Activated T-cell treated with anti-CD3 and anti-CD28 coated beads, Interleukin-2, amount 50 U/mL, for 24 hours (primary cell): Measurements from ENCODE around the gene BTBD19.
"Not testable (repeated sequence)": the region's sequence is repeated elsewhere in the genome, so short reads cannot be mapped to it uniquely, and the experiment has no call there.

ENCODE experiments used
- DNase-seq: peaks from one replicate; pipeline ENCODE4 v3.0.0-alpha.2; 2020
- H3K27ac Mint-ChIP-seq: 2 replicates; pipeline ENCODE4 v1.8.0; 2020; ENCODE audit warnings: mild to moderate bottlenecking, mixed read lengths
- H3K27me3 Mint-ChIP-seq: 2 replicates; pipeline ENCODE4 v1.8.0; 2020; ENCODE audit warnings: mixed read lengths
- H3K36me3 Mint-ChIP-seq: 2 replicates; pipeline ENCODE4 v1.8.0; 2020; ENCODE audit warnings: low read depth, mixed read lengths
- H3K4me1 Mint-ChIP-seq: 2 replicates; pipeline ENCODE4 v1.8.0; 2020; ENCODE audit warnings: low read depth, mixed read lengths
- H3K4me3 Mint-ChIP-seq: 2 replicates; pipeline ENCODE4 v1.8.0; 2020; ENCODE audit warnings: mild to moderate bottlenecking, moderate library complexity, mixed read lengths
- H3K9me3 Mint-ChIP-seq: 2 replicates; pipeline ENCODE4 v1.8.0; 2020; ENCODE audit warnings: mixed read lengths

The BTBD19 gene

DNA sequence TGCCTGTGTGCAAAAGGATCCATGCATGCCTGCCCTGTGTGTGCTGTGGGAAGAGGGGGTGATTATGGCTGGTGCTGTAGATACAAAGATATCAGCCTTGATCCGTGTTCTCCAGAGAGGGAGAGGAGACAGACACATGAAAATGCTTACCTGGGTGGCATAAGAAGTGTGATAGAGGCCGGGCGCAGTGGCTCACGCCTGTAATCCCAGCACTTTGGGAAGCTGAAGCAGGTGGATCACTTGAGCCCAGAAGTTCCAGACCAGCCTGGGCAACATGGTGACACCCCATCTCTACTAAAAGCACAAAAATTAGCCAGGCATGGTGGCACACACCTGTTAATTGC is 2.4 kb downstream of the BTBD19 start:
- H3K4me1 Mint-ChIP-seq = peaks cover 86% of the 10 kb centered on the region
- peak overlapping the region; percentile 80 for H3K4me3 Mint-ChIP-seq
- peak overlapping the region; percentile 99 for H3K27ac Mint-ChIP-seq
- DNase-seq, H3K27me3 Mint-ChIP-seq, H3K9me3 Mint-ChIP-seq: not testable (repeated sequence)
- H3K36me3 Mint-ChIP-seq = peaks cover 75% of the 10 kb centered on the region

DNA sequence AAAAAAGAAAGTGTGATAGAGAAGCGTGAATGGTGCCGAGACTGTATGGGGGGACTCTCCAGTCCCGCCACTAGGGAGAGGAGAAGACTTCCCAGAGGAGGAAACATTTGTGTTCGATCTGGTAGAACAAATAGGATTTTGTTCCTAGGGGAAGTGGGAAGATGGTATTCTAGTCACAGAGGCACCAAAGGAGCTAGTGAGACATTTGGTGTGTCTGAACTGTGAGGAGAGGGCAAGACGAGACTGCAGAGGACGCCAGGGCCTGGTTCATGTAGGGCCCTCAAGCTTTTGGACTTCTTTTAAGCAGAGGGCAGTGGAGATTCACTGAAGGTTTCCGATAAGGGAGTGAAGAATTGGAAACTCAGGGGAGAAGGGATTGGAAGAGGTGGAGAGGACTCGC is 2.9 kb downstream of the BTBD19 start:
- H3K27ac Mint-ChIP-seq = peak overlapping the region; percentile 99
- peak overlapping the region; percentile 80 for H3K4me3 Mint-ChIP-seq
- H3K9me3 Mint-ChIP-seq = no peaks in the 10 kb centered on the region
- H3K36me3 Mint-ChIP-seq = peaks cover 76% of the 10 kb centered on the region
- H3K27me3 Mint-ChIP-seq = no peaks in the 10 kb centered on the region
- DNase-seq = no peak
- peaks cover 86% of the 10 kb centered on the region for H3K4me1 Mint-ChIP-seq

DNA sequence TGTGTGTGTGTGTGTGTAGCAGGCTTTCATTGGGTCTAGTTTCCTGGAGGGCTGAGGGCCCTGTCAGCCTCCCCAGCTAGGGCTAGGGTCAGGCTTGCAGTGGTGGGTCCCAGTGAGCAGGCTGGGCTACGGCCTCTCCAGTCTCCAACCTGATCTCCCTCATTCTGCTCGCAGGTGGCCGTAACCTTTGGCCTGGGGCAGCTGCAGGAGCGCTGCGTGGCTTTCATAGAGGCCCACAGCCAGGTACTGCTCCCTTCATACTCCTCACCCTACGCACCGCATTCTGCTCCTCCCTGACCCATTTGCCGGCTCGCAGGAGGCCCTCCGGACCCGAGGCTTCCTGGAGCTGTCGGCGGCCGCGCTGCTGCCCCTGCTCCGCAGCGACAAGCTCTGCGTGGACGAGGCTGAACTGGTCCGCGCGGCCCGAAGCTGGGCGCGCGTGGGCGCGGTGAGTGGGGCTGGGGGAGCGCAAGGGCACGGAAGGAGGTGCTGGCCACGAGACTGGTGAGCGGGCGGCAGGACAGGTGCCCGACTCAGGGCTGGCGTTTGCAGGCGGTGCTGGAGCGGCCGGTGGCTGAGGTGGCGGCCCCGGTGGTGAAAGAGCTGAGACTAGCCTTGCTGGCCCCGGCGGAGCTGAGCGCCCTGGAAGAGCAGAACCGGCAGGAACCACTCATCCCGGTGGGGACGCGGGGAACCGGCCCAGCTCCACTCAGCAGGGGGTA is 4.7 kb downstream of the BTBD19 start:
- DNase-seq = no peak
- Mint-ChIP-seq H3K4me3 (peak overlapping the region; percentile 80), H3K27me3 (no peaks in the 10 kb centered on the region), H3K9me3 (no peaks in the 10 kb centered on the region), H3K27ac (peak overlapping the region; percentile 99), H3K36me3 (peaks cover 66% of the 10 kb centered on the region), H3K4me1 (peaks cover 78% of the 10 kb centered on the region)

DNA sequence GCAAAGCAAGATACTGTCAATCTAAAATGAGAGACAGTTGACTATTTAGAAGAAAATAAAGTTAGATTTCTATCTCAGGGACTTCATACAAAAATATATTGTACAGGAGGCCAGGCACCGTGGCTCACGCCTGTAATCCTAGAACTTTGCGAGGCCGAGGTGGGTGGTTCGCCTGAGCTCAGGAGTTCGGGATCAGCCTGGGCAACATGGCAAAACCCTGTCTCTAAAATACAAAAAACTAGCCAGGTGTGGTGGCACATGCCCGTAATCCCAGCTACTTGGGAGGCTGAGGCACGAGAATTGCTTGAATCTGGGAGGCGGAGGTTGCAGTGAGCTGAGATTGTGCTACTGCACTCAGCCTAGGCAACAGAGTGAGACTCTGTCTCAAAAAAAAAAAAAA is 7.6 kb downstream of the BTBD19 start:
- H3K27ac Mint-ChIP-seq = peak overlapping the region; percentile 99
- peaks cover 77% of the 10 kb centered on the region for H3K4me1 Mint-ChIP-seq
- DNase-seq, H3K27me3 Mint-ChIP-seq, H3K9me3 Mint-ChIP-seq, H3K4me3 Mint-ChIP-seq: not testable (repeated sequence)
- H3K36me3 Mint-ChIP-seq = peaks cover 43% of the 10 kb centered on the region

DNA sequence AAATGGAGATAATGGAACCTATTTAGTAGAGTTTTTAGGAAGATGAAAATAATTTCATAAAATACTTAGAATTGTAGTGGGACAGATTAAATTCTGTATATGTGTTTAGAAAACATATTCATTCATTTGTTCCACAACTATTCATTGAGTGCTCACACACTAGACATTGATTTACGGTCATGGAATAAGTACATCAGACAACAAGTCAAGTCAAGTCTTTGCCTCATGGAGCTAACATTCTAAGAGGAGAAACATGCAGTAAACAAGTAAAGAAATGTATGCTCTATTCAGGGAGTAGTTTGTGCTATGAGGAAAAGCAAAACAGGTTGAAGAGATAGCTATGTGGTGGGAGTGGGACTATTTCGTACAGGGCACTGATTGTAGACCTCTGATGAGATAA is 9.0 kb downstream of the BTBD19 start:
- Mint-ChIP-seq H3K4me3 (no peak overlapping the region), H3K4me1 (peaks cover 65% of the 10 kb centered on the region), H3K27me3 (no peaks in the 10 kb centered on the region), H3K27ac (peak overlapping the region; percentile 34), H3K9me3 (no peaks in the 10 kb centered on the region), H3K36me3 (peaks cover 29% of the 10 kb centered on the region)
- no peak for DNase-seq

DNA sequence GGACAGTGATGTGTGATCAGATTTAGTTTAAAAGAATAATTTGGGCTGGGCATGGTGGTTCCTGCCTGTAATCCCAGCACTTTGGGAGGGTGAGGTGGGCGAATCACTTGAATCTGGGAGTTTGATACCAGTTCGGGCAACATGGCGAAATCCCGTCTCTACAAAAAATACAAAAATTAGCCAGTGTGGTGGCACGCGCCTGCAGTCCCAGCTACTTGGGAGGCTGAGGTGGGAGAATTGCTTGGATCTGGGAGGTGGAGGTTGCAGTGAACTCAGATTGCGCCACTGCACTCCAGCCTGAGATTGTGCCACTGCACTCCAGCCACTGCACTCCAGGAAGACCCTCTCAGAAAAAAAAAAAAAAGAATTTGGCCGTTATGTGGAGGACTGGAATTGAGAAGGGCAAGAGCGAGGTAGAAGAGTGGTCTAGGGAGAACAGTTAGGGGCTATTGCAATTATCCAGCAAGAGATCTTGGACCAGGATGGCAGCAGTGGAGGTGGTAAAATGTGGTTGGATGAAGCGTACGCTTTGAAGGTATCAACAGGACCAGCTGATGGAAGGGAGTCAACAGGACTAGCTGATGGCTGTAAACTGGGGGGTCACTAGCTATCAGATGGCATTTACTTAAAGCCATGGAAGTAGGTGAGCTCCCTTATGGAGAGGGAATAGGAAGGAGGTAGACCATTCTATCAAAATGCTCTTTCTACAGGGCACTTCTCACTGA is 9.6 kb downstream of the BTBD19 start:
- H3K27ac Mint-ChIP-seq = peak overlapping the region; percentile 68
- H3K4me1 Mint-ChIP-seq = peaks cover 58% of the 10 kb centered on the region
- no peaks in the 10 kb centered on the region for H3K9me3 Mint-ChIP-seq
- H3K36me3 Mint-ChIP-seq = peaks cover 29% of the 10 kb centered on the region
- DNase-seq = no peak
- H3K4me3 Mint-ChIP-seq = peak overlapping the region; percentile 16
- no peaks in the 10 kb centered on the region for H3K27me3 Mint-ChIP-seq

DNA sequence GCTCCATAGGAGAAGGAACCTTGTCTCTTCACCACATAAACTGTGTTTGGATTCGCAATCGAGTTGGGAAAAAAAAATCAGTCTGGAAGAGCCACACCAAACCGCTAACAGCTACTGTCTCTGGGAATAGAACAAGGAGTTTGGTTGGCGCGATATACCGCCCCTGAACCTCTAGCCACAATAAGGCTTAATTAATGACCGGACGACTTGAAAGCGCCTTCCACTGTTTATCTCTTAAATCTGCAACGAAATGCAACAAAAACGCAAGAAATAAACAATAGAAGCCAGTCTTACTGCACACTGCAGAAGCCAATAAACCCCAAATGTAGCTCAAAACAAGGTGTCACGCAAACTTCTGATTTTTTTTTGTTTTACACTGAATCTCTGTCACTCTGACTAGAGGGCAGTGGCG is 10.9 kb downstream of the BTBD19 start:
- Mint-ChIP-seq H3K4me1 (peaks cover 52% of the 10 kb centered on the region), H3K36me3 (peaks cover 24% of the 10 kb centered on the region), H3K27me3 (no peaks in the 10 kb centered on the region), H3K27ac (peak overlapping the region; percentile 100), H3K4me3 (peak overlapping the region; percentile 88), H3K9me3 (no peaks in the 10 kb centered on the region)
- DNase-seq = no peak

DNA sequence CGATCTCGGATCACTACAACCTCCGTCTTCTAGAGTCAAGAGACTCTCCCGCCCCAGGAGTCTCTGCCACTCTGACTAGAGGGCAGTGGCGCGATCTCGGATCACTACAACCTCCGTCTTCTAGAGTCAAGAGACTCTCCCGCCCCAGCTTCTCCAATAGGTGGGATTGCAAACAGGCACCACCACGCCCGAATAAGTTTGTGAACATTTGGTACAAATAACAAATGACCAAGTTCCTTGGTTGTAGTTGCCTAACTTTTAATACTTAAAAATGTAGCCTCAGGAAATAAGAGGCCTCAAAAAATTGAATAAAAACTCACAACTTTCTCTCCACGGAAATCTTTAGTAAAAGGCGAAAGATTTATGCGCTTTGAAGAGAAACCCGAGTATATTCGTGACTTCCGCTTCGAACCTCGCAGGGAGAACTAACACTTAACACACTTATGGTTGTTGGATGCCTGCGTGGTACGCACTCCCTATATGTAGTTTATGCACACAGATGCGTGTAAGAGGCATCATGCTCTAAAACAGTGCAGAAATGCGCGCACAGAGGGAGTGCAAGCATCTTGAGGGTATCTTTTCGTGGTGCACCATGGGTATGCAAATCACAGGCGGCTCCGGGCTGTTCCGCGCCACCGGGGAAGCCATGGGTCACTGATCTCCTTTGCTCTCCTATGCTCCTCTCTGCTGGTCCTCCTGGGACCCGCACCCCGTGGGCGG is 11.4 kb downstream of the BTBD19 start:
- H3K27ac Mint-ChIP-seq = peak overlapping the region; percentile 100
- peak overlapping the region; percentile 88 for H3K4me3 Mint-ChIP-seq
- H3K4me1 Mint-ChIP-seq = peaks cover 50% of the 10 kb centered on the region
- H3K27me3 Mint-ChIP-seq = no peaks in the 10 kb centered on the region
- DNase-seq = peak; percentile 91
- H3K36me3 Mint-ChIP-seq = peaks cover 18% of the 10 kb centered on the region
- no peaks in the 10 kb centered on the region for H3K9me3 Mint-ChIP-seq

DNA sequence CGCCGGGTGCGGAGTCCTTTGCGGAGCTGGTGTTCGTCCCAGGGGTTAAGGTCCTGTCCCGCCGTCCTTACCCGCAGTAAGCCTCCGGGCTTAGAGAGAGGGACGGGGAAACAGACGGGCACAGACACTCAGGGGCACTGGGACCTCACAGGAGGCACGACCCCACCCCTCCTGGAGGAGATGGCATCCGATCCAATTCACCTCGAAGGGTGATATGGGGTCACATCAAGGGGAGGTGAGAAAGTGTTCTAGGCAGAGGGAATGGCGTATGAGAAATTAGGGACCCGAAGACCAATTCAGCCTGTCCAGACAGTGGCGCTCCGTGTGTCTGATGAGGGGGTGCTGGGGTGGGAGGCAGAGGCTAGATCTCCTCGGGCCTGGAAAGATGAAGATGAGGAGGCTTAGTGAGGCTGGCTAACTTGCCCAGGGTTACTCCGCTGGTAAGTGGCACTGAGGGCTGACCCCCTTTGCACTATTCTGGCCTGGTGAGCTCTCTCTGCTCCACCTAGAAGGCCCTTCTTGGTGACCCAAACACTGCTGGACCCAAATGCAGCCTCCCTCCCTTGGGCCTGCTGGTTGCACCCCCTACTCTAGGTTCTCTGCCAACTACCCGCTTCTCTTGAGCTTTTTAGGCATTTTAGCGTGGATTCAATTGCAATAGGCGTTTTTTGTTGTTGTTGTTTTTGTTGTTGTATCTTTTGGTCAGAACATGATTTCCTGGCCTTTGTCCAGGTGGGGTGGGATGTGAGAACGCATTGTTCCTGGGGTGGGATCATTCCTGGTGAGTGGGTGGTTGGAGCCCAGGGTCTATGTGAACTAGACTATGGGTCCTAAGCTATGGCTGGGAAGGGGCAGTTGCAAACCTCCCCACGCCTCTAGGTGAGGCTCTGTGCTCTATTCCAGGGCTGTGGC is 12.3 kb downstream of the BTBD19 start:
- H3K9me3 Mint-ChIP-seq = no peaks in the 10 kb centered on the region
- peak overlapping the region; percentile 100 for H3K27ac Mint-ChIP-seq
- H3K27me3 Mint-ChIP-seq = no peaks in the 10 kb centered on the region
- H3K36me3 Mint-ChIP-seq = peaks cover 10% of the 10 kb centered on the region
- H3K4me1 Mint-ChIP-seq = peaks cover 42% of the 10 kb centered on the region
- peak overlapping the region; percentile 88 for H3K4me3 Mint-ChIP-seq
- no peak for DNase-seq

DNA sequence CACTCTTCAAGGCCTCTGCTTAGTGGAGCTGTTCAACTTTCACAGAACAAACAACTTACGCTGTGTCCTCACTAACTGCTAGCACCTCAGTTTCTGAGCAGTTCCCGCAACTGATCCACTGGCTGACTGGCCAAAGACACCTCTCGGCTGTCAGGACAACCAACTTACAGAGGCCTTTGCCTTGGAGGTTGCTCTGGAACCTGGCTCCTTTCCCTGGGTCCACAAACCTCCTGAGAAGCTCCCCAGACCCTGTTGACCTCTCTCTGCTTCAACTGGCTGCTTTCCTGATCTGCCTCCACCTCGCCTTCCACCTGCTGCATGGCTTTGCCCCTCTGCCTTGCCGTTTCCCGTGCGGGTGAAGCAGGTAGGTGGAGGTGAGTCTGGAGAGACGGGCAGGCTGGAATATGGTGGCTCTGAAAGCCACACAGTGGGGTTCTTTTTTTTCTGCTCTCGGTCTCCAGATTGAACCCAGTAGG is 13.0 kb downstream of the BTBD19 start:
- peaks cover 5% of the 10 kb centered on the region for H3K36me3 Mint-ChIP-seq
- DNase-seq = no peak
- H3K27me3 Mint-ChIP-seq = no peaks in the 10 kb centered on the region
- H3K4me1 Mint-ChIP-seq = peaks cover 39% of the 10 kb centered on the region
- peak overlapping the region; percentile 88 for H3K4me3 Mint-ChIP-seq
- H3K27ac Mint-ChIP-seq = peak overlapping the region; percentile 100
- no peaks in the 10 kb centered on the region for H3K9me3 Mint-ChIP-seq

DNA sequence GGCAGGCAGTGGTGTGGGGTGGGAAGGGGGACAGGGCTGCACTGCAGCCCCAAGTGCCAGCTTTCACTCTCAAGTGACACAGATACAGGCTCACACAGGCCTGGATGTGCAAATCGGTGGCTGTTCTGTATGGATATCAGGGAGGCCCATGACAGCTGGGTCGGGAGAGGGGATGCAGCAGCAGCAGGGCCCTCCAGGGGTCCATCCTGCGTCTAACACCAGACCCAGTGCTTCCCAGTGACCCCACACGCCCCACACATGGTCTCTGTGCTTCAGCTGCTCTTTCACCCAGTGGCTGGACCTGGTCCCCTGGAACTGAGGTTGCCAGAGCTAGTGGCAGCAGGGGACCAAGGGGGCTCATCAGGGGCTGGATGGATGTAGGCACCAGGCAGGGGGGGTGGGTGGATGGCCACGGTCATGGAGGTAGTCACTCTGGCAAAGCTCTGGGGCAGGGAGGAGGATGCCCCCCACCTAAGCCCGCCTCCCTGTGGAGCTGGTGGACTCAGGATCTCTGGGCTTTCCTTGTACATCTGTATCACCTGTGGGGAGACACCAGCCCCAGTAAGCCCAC is 13.9 kb downstream of the BTBD19 start:
- Mint-ChIP-seq H3K36me3 (peaks cover 4% of the 10 kb centered on the region), H3K4me3 (no peak overlapping the region), H3K4me1 (peaks cover 35% of the 10 kb centered on the region), H3K27ac (no peak overlapping the region), H3K9me3 (no peaks in the 10 kb centered on the region), H3K27me3 (no peaks in the 10 kb centered on the region)
- DNase-seq = no peak

DNA sequence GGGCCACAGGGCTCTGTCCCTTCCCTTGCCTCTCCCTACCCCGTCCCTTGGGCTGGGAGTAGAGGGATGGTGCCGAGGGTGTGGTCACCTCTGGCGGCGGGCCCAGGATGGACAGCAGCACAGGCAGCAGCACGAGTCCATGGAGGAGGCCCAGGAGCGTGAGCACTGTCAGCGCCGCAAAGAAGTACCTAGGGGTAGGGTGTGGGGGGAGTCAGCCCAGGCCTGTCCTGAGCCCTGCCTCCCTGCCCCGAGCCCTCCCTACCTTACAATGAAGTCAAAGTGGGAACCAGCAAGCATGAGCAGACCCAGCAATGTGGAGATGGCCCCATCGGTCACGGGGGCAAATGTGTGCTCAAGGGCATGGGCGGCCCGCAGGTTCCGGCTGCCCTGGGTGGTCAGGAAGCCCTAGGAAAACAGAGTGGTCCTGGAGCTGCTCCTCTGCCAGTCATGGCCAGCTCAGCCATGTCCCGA is 14.7 kb downstream of the BTBD19 start:
- no peaks in the 10 kb centered on the region for H3K27me3 Mint-ChIP-seq
- H3K9me3 Mint-ChIP-seq = no peaks in the 10 kb centered on the region
- H3K4me1 Mint-ChIP-seq = peaks cover 29% of the 10 kb centered on the region
- H3K4me3 Mint-ChIP-seq = no peak overlapping the region
- DNase-seq = no peak
- no peaks in the 10 kb centered on the region for H3K36me3 Mint-ChIP-seq
- no peak overlapping the region for H3K27ac Mint-ChIP-seq

DNA sequence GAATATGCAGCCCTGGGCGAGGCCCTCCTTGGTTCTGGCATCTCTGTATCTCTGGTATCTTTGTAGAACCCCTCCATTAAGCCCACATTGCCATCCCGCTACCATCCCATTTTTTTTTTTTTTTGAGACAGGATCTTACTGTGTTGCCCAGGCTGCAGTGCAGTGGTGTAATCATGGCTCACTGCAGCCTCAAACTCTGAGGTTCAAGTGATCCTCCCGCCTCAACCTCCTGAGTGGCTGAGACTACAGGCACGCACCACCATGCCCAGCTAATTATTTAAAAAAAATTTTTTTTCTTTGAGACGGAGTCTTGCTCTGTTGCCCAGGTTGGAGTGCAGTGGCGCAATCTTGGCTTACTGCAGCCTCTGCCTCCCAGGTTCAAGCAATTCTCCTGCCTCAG is 16.1 kb downstream of the BTBD19 start:
- H3K27me3 Mint-ChIP-seq, H3K36me3 Mint-ChIP-seq, H3K4me3 Mint-ChIP-seq, H3K9me3 Mint-ChIP-seq, DNase-seq, H3K27ac Mint-ChIP-seq: not testable (repeated sequence)
- peaks cover 17% of the 10 kb centered on the region for H3K4me1 Mint-ChIP-seq
